H1 (cell line): ENCODE measurements around the gene CSNK1D. TPM values are rescaled to one million over a fixed set of nuclear protein-coding genes. Genes with fewer than 3 reads are reported as not detected.

ENCODE experiments used
- ATF2 ChIP-seq: IDR thresholded peaks from 2 replicates; pipeline ENCODE4 v1.6.1; 2012; ENCODE audit warnings: low read length, inconsistent platforms
- GTF2F1 ChIP-seq: IDR thresholded peaks from 2 replicates; pipeline ENCODE4 v1.6.1; 2012; ENCODE audit warnings: low read depth, low read length, improper control_type of control experiment, borderline replicate concordance
- MAFK ChIP-seq: IDR thresholded peaks from 2 replicates; pipeline ENCODE4 v1.6.1; 2012; ENCODE audit warnings: low read depth, mild to moderate bottlenecking, improper control_type of control experiment, low read length
- SIN3A ChIP-seq, 2 experiments: IDR thresholded peaks in 1 of 2; conservative IDR thresholded peaks in 1 of 2; 2 replicates each; pipeline ENCODE4 v1.6.1; 2011 to 2012; ENCODE audit warnings: low read length in 2 of 2, improper control_type of control experiment in 1 of 2, low read depth in 1 of 2, mild to moderate bottlenecking in 1 of 2
- polyA plus RNA-seq, 7 experiments: library from polyadenylated mRNA; depleted of rRNA in 3 of 7; stranded (reverse) in 5 of 7; unstranded in 2 of 7; fragments of >200 nt in 5 of 7; fragments of 200-250 nt in 2 of 7; gene quantifications; 1 replicate in 5 of 7; 2 replicates in 1 of 7; 4 replicates in 1 of 7; pipeline versions ENCODE4 v1.2.1 to v1.2.3, GENCODE V29; 2011 to 2013; ENCODE audit warnings: missing spikeins in 2 of 7, mixed read lengths in 2 of 7
- total RNA-seq: library from RNA; stranded (reverse); fragmentation: NEBNext Ultra II Directional; extraction: Animal tissue kit (Norgen Biotek cat#: 25700); gene quantifications from 2 replicates; pipeline ENCODE4 v1.2.1, GENCODE V29; 2021

CSNK1D gene
- total and polyA plus RNA-seq, 2 of the 8 experiments (the other 6 are each of a cell fraction or from before 2014, with no cell fraction given), result 73.5 to 103 TPM

GRCh38 chr17:82222816-82223215, 50.7 kb downstream of the CSNK1D start (continued):
- TF ChIP-seq SIN3A (conservative IDR thresholded peaks at IDR 0.05 in 1 of 2, IDR thresholded peaks at IDR 0.05 in 1 of 2; ENCODE audit: low read depth in 1 of 2, low read length in 2 of 2) (no peak), GTF2F1 (no peak), ATF2 (no peak), MAFK (no peak)
- TF ChIP-seq, all 59 proteins: peak for 0
